OCI-LY1 (cell line): ENCODE data around the gene SSBP3.

Experiments used
- H2AFZ ChIP-seq: fragments of 200-600 bp; sonication (generic), shearing (Covaris generic); 2 replicates; pipeline ENCODE4 v1.6.0; 2014; ENCODE audit warnings: antibody characterized with exemption, mild to moderate bottlenecking, low read length
- H3F3A ChIP-seq: fragments of 200-600 bp; sonication (generic), shearing (Covaris generic); 2 replicates; pipeline ENCODE4 v1.6.0; 2014; ENCODE audit warnings: mild to moderate bottlenecking, antibody characterized with exemption, low read length, moderate library complexity; ENCODE audit not compliant: insufficient read depth
- H3K27ac ChIP-seq: fragments of 200-600 bp; sonication (generic); 2 replicates; pipeline ENCODE4 v1.5.1; 2014; ENCODE audit warnings: low read length, mixed run types, mild to moderate bottlenecking, low read depth; ENCODE audit not compliant: poor library complexity, severe bottlenecking
- H3K27me3 ChIP-seq: fragments of 200-600 bp; sonication (generic); 2 replicates; pipeline ENCODE4 v1.6.0; 2014; ENCODE audit warnings: antibody characterized with exemption, mild to moderate bottlenecking, low read length, moderate library complexity; ENCODE audit not compliant: insufficient read depth
- H3K36me3 ChIP-seq: fragments of 200-600 bp; sonication (generic); 2 replicates; pipeline ENCODE4 v1.6.1; 2014; ENCODE audit warnings: mild to moderate bottlenecking, antibody characterized with exemption, low read length, moderate library complexity, mixed read lengths; ENCODE audit not compliant: insufficient read depth
- H3K4me1 ChIP-seq: fragments of 200-600 bp; sonication (generic); 2 replicates; pipeline ENCODE4 v1.5.1; 2014; ENCODE audit warnings: mild to moderate bottlenecking, low read length, moderate library complexity; ENCODE audit not compliant: insufficient read depth, severe bottlenecking
- H3K4me2 ChIP-seq: fragments of 200-600 bp; sonication (generic), shearing (Covaris generic); 2 replicates; pipeline ENCODE4 v1.6.1; 2014; ENCODE audit warnings: low read length
- H3K4me3 ChIP-seq: fragments of 200-600 bp; sonication (generic); 2 replicates; pipeline ENCODE4 v1.5.1; 2014; ENCODE audit warnings: low read length, low read depth, mild to moderate bottlenecking, mixed read lengths; ENCODE audit not compliant: poor library complexity, severe bottlenecking
- H3K79me2 ChIP-seq: fragments of 200-600 bp; shearing (Covaris generic); 2 replicates; pipeline ENCODE4 v1.6.1; 2016; ENCODE audit warnings: mixed run types, low read length, mixed read lengths; ENCODE audit not compliant: insufficient read depth
- H3K9ac ChIP-seq: fragments of 200-600 bp; sonication (generic), shearing (Covaris generic); 2 replicates; pipeline ENCODE4 v1.6.1; 2014; ENCODE audit warnings: mild to moderate bottlenecking, low read length, mixed read lengths
- H3K9me2 ChIP-seq: fragments of 200-600 bp; sonication (generic), shearing (Covaris generic); 2 replicates; pipeline ENCODE4 v1.6.1; 2014; ENCODE audit warnings: low read depth, mild to moderate bottlenecking, low read length, mixed read lengths
- H3K9me3 ChIP-seq: fragments of 200-600 bp; shearing (Covaris generic); 2 replicates; pipeline ENCODE4 v1.6.1; 2014; ENCODE audit warnings: low read length, mixed read lengths
- H4K20me1 ChIP-seq: fragments of 200-600 bp; sonication (generic), shearing (Covaris generic); 2 replicates; pipeline ENCODE4 v1.6.0; 2016; ENCODE audit warnings: mild to moderate bottlenecking, low read length; ENCODE audit not compliant: insufficient read depth
- CTCF ChIP-seq: fragments of 200-600 bp; sonication (generic), shearing (Covaris generic); IDR thresholded peaks from 2 replicates; pipeline ENCODE4 v1.5.1; 2017; ENCODE audit warnings: mild to moderate bottlenecking, antibody characterized with exemption, low read length, moderate library complexity, mixed read lengths
- EZH2 ChIP-seq: fragments of 200-600 bp; sonication (generic), shearing (Covaris generic); IDR thresholded peaks from 2 replicates; pipeline ENCODE4 v1.8.0; 2017; ENCODE audit warnings: borderline replicate concordance, mixed run types, mild to moderate bottlenecking, antibody characterized with exemption, low read length, moderate library complexity, mixed read lengths

Gene SSBP3

GRCh38 chr1:54324251-54325140 lies 81.7 kb downstream of the SSBP3 start:
- Histone ChIP-seq H3K4me2 (no peak overlapping the region), H2AFZ (no peak overlapping the region), H3K27ac (no peak overlapping the region), H3K9ac (no peak overlapping the region), H3K4me1 (peaks cover 10% of the 10 kb centered on the region), H3K4me3 (no peak overlapping the region), H3K27me3 (no peaks in the 10 kb centered on the region), H4K20me1 (no peaks in the 10 kb centered on the region), H3K36me3 (no peaks in the 10 kb centered on the region; the same call in 1 of the 2 replicates), H3K79me2 (no peaks in the 10 kb centered on the region), H3K9me2 (no peaks in the 10 kb centered on the region), H3K9me3 (no peaks in the 10 kb centered on the region), H3F3A (no peaks in the 10 kb centered on the region)
- no peak for TF ChIP-seq CTCF
- no peak for TF ChIP-seq EZH2

GRCh38 chr1:54323921-54324250 lies 82.3 kb downstream of the SSBP3 start:
- H3K27me3 ChIP-seq: no peaks in the 10 kb centered on the region
- H3K9ac ChIP-seq: no peak overlapping the region
- no peaks in the 10 kb centered on the region for H3K79me2 ChIP-seq
- no peaks in the 10 kb centered on the region for H3K9me3 ChIP-seq
- H3K27ac ChIP-seq: no peak overlapping the region
- no peaks in the 10 kb centered on the region; the same call in 1 of the 2 replicates for H3K36me3 ChIP-seq
- H3F3A ChIP-seq: no peaks in the 10 kb centered on the region
- H3K4me3 ChIP-seq: no peak overlapping the region
- TF ChIP-seq EZH2: no peak
- no peak for TF ChIP-seq CTCF
- no peak overlapping the region for H3K4me2 ChIP-seq
- no peaks in the 10 kb centered on the region for H4K20me1 ChIP-seq
- H3K9me2 ChIP-seq: no peaks in the 10 kb centered on the region
- peaks cover 10% of the 10 kb centered on the region for H3K4me1 ChIP-seq
- H2AFZ ChIP-seq: no peak overlapping the region

- Histone ChIP-seq H3K4me1 (peaks cover 10% of the 10 kb centered on the region), H3K4me3 (no peak overlapping the region), H3K27me3 (no peaks in the 10 kb centered on the region), H3K9ac (no peak overlapping the region), H3K79me2 (no peaks in the 10 kb centered on the region), H3K27ac (no peak overlapping the region), H3F3A (no peaks in the 10 kb centered on the region), H2AFZ (no peak overlapping the region), H3K9me2 (no peaks in the 10 kb centered on the region), H3K9me3 (no peaks in the 10 kb centered on the region), H3K36me3 (no peaks in the 10 kb centered on the region), H4K20me1 (no peaks in the 10 kb centered on the region), H3K4me2 (no peak overlapping the region)
- TF ChIP-seq EZH2 (no peak), CTCF (no peak)
These were observed 82.9 kb downstream of the SSBP3 start for GRCh38 chr1:54323324-54323739.
